ENCODE measurements around the gene RNF34.

The RNF34 gene

DNA sequence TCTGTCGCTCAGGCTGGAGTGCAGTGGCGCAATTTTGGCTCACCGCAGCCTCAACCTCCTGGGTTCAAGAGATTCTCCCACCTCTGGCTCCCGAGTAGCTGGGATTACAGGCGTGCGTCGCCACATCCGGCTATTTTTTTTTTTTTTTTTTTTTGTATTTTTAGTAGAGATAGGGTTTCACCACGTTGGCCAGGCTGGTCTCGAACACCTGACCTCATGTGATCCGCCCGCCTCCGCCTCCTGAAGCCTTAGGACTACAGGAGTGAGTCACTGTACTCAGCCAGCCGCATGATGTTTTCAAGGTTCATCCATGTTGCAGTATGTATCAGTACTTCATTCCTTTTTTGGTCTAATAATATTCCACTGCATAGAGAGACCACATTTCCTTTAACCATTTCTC, 2.4 kb upstream of the RNF34 start:
- Mint-ChIP-seq H3K27me3 (ENCODE audit: low read depth) (no peaks in the 10 kb centered on the region), H3K27ac (no peak overlapping the region), H3K36me3 (ENCODE audit: low read depth) (no peaks in the 10 kb centered on the region), H3K4me1 (peaks cover 30% of the 10 kb centered on the region), H3K4me3 (peak overlapping the region in 1 of 3 experiments; percentile 43), H3K9me3 (no peaks in the 10 kb centered on the region)
- TF ChIP-seq, protein P1, sequence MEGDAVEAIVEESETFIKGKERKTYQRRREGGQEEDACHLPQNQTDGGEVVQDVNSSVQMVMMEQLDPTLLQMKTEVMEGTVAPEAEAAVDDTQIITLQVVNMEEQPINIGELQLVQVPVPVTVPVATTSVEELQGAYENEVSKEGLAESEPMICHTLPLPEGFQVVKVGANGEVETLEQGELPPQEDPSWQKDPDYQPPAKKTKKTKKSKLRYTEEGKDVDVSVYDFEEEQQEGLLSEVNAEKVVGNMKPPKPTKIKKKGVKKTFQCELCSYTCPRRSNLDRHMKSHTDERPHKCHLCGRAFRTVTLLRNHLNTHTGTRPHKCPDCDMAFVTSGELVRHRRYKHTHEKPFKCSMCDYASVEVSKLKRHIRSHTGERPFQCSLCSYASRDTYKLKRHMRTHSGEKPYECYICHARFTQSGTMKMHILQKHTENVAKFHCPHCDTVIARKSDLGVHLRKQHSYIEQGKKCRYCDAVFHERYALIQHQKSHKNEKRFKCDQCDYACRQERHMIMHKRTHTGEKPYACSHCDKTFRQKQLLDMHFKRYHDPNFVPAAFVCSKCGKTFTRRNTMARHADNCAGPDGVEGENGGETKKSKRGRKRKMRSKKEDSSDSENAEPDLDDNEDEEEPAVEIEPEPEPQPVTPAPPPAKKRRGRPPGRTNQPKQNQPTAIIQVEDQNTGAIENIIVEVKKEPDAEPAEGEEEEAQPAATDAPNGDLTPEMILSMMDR (IDR thresholded peaks at IDR 0.05; ENCODE audit: unreplicated experiment in 3 of 3) = no peak

DNA sequence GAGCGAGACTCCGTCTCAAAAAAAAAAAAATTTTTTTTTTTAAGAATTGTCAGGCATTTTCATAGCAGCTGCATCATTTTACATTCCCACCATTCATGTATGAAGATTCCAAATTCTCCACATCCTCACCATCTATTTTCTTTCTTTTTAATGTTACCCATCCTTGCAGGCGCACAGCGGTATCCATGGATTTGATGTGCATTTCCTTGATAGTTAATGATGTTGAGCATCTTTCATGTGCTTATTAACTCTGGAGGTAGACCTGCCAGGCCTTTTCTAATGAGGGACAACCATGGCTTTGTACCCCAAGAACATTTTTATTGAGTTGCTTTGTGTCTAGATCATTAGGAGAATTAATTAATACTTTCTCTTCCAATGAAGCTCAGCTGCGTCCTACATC, 1.6 kb upstream of the RNF34 start:
- H3K9me3 Mint-ChIP-seq = no peaks in the 10 kb centered on the region
- H3K4me1 Mint-ChIP-seq = peaks cover 34% of the 10 kb centered on the region
- H3K27me3 Mint-ChIP-seq (ENCODE audit: low read depth) = no peaks in the 10 kb centered on the region
- TF ChIP-seq, protein P1 (IDR thresholded peaks at IDR 0.05; ENCODE audit: unreplicated experiment in 3 of 3) = no peak
- peak overlapping the region; percentile 53 to 99 (median 82) for H3K27ac Mint-ChIP-seq
- no peaks in the 10 kb centered on the region for H3K36me3 Mint-ChIP-seq (ENCODE audit: low read depth)
- peak overlapping the region; percentile 90 to 97 (median 92) for H3K4me3 Mint-ChIP-seq

DNA sequence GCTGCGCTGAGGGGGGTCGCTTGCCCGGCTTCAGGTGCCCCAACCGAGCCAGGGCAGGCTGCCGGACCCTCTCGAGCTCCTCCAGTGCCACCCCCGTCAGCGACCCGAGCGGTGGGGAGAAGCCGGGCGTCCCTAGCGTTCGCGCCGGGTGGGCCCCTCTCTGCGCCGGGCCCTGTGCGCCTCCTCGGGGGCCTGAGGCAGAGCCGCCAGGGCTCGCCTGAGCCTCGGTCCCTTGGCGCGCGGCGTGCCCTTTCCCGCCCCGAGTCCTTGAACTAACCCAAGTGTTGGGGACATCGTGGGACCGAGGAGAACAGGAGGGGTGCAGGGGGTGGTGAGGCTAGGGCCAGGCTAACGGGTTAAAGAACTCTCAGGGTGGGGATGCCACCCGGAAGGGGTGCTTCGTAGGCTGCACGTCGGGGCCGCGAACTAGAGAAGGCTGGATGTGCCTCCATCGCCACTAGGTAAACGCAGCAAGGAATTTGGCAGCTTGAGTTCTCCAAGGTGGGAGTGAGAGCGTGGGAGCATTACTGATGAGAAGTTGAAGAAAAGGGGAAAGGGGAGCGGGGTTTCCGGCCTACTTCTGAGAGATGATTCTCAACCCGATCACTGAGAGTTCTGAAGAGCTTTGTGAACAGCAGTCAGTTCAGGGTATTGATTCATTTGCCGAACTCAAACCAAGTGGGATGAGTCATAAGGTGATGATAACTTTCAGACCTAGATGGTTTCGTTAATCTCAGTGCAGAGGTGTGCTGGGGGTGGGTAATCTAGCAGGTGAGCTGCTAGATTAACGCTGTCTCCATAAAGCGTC, 618 bp downstream of the RNF34 start:
- no peaks in the 10 kb centered on the region for H3K9me3 Mint-ChIP-seq
- peak overlapping the region; percentile 90 to 97 (median 92) for H3K4me3 Mint-ChIP-seq
- TF ChIP-seq, protein P1 (IDR thresholded peaks at IDR 0.05; ENCODE audit: unreplicated experiment in 3 of 3) = no peak
- H3K27ac Mint-ChIP-seq = peak overlapping the region; percentile 82 to 99 (median 95)
- H3K27me3 Mint-ChIP-seq (ENCODE audit: low read depth) = no peaks in the 10 kb centered on the region
- peaks cover 43% of the 10 kb centered on the region for H3K4me1 Mint-ChIP-seq
- peaks cover 6% of the 10 kb centered on the region for H3K36me3 Mint-ChIP-seq (ENCODE audit: low read depth)

DNA sequence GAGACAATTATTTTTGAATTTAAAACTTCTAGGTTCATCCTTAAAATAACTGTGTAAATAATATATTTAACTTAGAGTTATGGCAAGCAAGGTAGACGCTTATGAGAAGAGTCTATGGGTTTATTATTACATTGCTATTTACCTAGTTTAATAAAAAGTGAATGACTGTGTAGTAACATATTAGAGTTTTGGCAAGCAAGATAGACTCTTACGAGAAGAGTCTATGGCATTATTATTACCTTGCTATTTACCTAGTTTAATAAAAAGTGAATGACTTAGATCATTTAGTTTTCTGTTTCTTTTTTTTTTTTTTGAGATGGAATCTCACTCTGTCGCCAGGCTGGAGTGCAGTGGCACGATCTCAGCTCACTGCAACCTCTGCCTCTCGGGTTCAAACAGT, 3.8 kb downstream of the RNF34 start:
- no peaks in the 10 kb centered on the region for H3K9me3 Mint-ChIP-seq
- no peak overlapping the region for H3K4me3 Mint-ChIP-seq
- peaks cover 39% of the 10 kb centered on the region for H3K4me1 Mint-ChIP-seq

DNA sequence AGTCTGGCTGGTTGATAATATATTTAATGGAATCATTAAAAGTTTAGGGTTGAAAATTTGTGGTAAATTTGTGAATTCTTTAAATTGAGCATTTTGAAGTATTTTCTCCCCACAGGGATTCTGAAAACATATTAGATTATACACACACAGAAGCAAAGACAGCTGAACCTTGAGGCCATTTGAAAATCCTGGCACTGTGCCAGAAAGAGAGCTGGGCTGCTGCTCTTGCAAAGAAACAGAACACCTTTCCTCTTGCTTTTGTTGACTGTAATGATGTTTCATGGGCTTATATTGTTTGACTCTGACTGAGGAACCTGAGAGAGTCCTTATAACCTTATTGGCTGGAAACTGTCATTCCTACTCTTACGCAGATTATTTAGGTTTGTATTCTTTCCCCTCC, 4.8 kb downstream of the RNF34 start:
- TF ChIP-seq, protein P1 (IDR thresholded peaks at IDR 0.05; ENCODE audit: unreplicated experiment in 3 of 3) = no peak
- Mint-ChIP-seq H3K9me3 (no peaks in the 10 kb centered on the region), H3K4me3 (peak overlapping the region in 1 of 3 experiments; percentile 50), H3K27ac (peak overlapping the region; percentile 31 to 50 (median 33)), H3K36me3 (ENCODE audit: low read depth) (peaks cover 30% of the 10 kb centered on the region), H3K27me3 (ENCODE audit: low read depth) (no peaks in the 10 kb centered on the region), H3K4me1 (peaks cover 33% of the 10 kb centered on the region)

More for the DNA sequence above, 3.8 kb downstream of the RNF34 start:
- Mint-ChIP-seq H3K27me3 (ENCODE audit: low read depth) (no peaks in the 10 kb centered on the region), H3K27ac (no peak overlapping the region), H3K36me3 (ENCODE audit: low read depth) (peaks cover 29% of the 10 kb centered on the region)
- TF ChIP-seq, protein P1 (IDR thresholded peaks at IDR 0.05; ENCODE audit: unreplicated experiment in 3 of 3) = no peak

DNA sequence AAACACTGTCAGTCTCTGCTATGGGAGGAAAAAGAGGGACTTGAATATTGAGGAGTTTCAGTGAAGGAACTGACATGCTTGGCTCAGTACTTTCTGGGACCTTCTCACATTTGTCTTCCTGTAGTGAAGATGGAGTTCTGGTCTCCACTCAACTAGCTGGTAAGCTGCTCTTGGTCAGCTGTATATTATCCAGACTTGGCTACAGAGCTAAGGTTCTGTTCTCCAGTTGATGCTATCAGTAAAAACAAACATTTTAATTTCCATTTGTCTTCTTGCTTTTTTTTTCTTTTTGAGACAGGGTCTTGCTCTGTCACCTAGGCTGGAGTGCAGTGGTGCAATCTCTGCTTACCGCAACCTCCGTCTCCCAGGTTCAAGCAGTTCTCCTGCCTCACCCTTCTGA, 5.3 kb downstream of the RNF34 start:
- Mint-ChIP-seq H3K4me3 (no peak overlapping the region), H3K9me3 (no peaks in the 10 kb centered on the region), H3K27me3 (ENCODE audit: low read depth) (no peaks in the 10 kb centered on the region), H3K36me3 (ENCODE audit: low read depth) (peaks cover 30% of the 10 kb centered on the region), H3K4me1 (peaks cover 30% of the 10 kb centered on the region), H3K27ac (peak overlapping the region in 2 of 3 experiments; percentile 33 to 50)
- TF ChIP-seq, protein P1 (IDR thresholded peaks at IDR 0.05; ENCODE audit: unreplicated experiment in 3 of 3) = no peak

Data from nephron (organoid).